Naive thymus-derived CD8-positive, alpha-beta T cell (primary cell): Measurements from ENCODE around the gene CUTC. TPM values are rescaled to one million over a fixed set of nuclear protein-coding genes. Genes with fewer than 3 reads are reported as not detected.

ENCODE experiments used
- ATAC-seq, 2 donors: fragments of 150-1000 bp; cut with Tn5 transposase in 1 of 2; sonication (Bioruptor Pico), chemical (Tn5 transposase) in 1 of 2; 1 replicate in 1 of 2; 2 replicates in 1 of 2; pipeline ENCODE4 v1.10.0; 2021; ENCODE audit warnings: mild to moderate bottlenecking in 2 of 2, moderate library complexity in 2 of 2
- POLR2A ChIA-PET: fragments of 350-600 bp; sonication (Branson Sonifier 250); formaldehyde crosslinking; loops from one replicate; lab custom pipeline; 2021; ENCODE audit warnings: antibody characterized with exemption; lab: Charles Lee
- DNase-seq, 10 donors: peaks; one replicate each; pipeline versions ENCODE4 v3.0.0 to v3.0.0-alpha.2; 2020 to 2022
- H3K27ac Mint-ChIP-seq, 10 donors: one replicate each; pipeline ENCODE4 v1.8.0; 2020 to 2022; ENCODE audit warnings: mild to moderate bottlenecking in 10 of 10, mixed read lengths in 10 of 10, moderate library complexity in 4 of 10, inconsistent platforms in 1 of 10
- H3K27me3 Mint-ChIP-seq, 5 donors: one replicate each; pipeline ENCODE4 v1.8.0; 2021 to 2022; ENCODE audit warnings: mixed read lengths in 5 of 5
- H3K36me3 Mint-ChIP-seq, 3 donors: one replicate each; pipeline ENCODE4 v1.8.0; 2020 to 2022; ENCODE audit warnings: mixed read lengths in 3 of 3, mild to moderate bottlenecking in 2 of 3, inconsistent platforms in 1 of 3
- H3K4me1 Mint-ChIP-seq, 4 donors: one replicate each; pipeline ENCODE4 v1.8.0; 2021 to 2022; ENCODE audit warnings: mixed read lengths in 4 of 4
- H3K4me3 Mint-ChIP-seq, 10 donors: one replicate each; pipeline ENCODE4 v1.8.0; 2020 to 2022; ENCODE audit warnings: mild to moderate bottlenecking in 10 of 10, mixed read lengths in 10 of 10, moderate library complexity in 6 of 10, inconsistent platforms in 1 of 10
- H3K9me3 Mint-ChIP-seq, 9 donors: one replicate each; pipeline ENCODE4 v1.8.0; 2020 to 2022; ENCODE audit warnings: mixed read lengths in 9 of 9, mild to moderate bottlenecking in 3 of 9, inconsistent platforms in 1 of 9, moderate library complexity in 1 of 9
- polyA plus RNA-seq, 3 donors: library from polyadenylated mRNA; unstranded; fragments of 300-500 nt; fragmentation: Illumina TruSeq; gene quantifications; one replicate each; pipeline ENCODE4 v1.2.3, GENCODE V29; 2021
- total RNA-seq, 8 experiments: library from RNA in 2 of 8; stranded (reverse) in 2 of 8; gene quantifications; one replicate each; pipeline ENCODE4 v1.2.3 and lab custom pipeline; 2021 to 2026

The CUTC gene
- total and polyA plus RNA-seq, 5 experiments from 2014 or later = 35.5 to 69.1 (median 61.2) TPM

DNA sequence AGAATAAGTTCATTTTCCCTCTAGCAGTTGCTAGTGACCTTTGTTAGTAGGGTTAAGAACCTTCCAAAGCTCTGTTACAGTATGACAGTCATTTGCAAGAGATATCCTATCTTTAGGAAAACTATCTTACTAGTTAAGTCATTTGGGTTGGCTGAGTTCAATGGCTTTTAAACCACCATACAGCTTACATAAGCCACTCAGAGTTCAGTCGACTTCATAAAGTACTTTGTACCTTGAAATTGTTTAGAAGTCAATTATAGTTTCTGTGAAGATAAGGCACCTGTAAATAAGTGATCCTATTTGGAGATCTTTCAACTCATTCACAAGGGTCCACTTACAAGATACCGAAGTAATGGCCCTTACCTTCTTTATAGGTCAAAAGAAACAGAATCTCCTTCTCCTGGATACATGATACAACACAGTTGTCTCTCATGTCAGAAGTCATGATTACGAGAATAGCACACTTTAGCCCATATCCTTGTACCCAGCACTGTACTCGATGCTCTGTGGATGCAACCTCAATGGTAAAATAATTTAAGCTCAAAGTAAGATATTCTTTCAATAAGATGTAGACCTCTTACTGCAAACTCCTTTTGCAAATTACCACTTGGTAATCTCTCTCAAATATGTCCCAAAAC, 38.5 kb downstream of the CUTC start:
- Mint-ChIP-seq H3K9me3 (peaks cover 0 to 17% (median 0%) of the 10 kb centered on the region in 9 donors), H3K4me3 (no peak overlapping the region), H3K36me3 (peaks cover 8 to 21% (median 11%) of the 10 kb centered on the region in 3 donors), H3K4me1 (peaks cover 0 to 7% (median 3%) of the 10 kb centered on the region in 4 donors), H3K27ac (no peak overlapping the region), H3K27me3 (no peaks in the 10 kb centered on the region)
- POLR2A ChIA-PET = no interaction called here
- DNase-seq (no peak), ATAC-seq (no peak)

DNA sequence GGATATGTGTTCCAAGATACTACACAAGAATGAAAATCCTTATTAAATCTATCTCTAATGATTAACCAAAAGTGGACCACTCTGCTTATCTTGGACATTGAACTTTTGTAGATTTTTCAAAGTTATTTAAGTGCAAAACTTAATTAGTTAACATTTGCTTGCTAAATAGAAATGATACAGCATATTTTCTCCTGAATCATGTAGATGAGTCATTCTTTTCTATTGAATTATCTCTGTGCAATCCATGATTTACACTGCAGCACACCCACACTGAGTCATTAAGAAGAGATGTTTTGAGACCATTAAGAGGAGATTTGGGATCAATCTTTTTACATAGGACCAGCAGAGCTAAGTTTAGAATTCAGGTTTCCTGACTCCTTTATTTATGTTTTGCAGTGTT, 43.8 kb downstream of the CUTC start:
- Mint-ChIP-seq H3K4me1 (peaks cover 3 to 23% (median 5%) of the 10 kb centered on the region in 4 donors), H3K9me3 (peaks cover 0 to 10% (median 2%) of the 10 kb centered on the region in 9 donors), H3K27ac (no peak overlapping the region), H3K4me3 (no peak overlapping the region), H3K36me3 (peaks cover 0 to 14% (median 13%) of the 10 kb centered on the region in 3 donors), H3K27me3 (peaks cover 0 to 2% (median 0%) of the 10 kb centered on the region in 5 donors)
- DNase-seq (no peak), ATAC-seq (no peak)
- POLR2A ChIA-PET = no interaction called here

DNA sequence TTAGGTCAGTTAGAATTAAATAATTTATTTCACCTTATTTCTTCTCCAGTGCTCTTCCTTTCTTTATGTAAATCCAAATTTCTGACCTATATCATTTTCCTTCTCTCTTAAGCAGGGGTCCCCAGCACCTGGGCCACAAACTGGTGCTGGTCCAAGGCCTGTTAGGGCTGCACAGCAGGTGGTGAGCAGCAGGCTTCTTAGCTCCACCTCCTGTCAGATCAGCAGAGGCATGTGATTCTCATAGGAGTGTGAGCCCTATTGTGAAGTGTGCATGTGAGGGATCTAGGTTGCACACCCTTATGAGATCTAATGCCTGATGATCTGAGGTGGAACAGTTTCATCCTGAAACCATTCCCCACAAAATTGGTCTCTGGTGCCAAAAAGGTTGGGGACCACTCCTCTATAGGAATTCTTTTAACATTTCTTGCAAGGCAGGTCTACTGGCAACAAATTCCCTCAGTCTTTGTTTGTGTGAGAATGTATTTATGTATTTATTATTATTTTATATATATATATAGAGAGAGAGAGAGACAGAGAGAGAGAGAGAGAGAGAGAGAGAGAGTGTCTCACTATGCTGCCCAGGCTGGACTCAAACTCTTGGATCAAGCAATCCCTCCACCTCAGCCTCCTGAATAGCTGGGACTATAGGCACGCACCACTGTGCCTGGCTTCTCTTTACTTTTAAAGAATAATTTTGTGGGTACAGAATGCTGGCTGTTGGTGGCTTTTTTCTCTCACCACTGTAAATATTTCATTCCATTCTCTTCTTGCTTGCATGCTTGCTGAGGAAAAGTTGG, 46.1 kb downstream of the CUTC start:
- no peak overlapping the region for H3K27ac Mint-ChIP-seq
- H3K27me3 Mint-ChIP-seq = peaks cover 0 to 2% (median 0%) of the 10 kb centered on the region in 5 donors
- H3K9me3 Mint-ChIP-seq = peaks cover 0 to 9% (median 1%) of the 10 kb centered on the region in 9 donors
- H3K4me1 Mint-ChIP-seq = peaks cover 3 to 23% (median 5%) of the 10 kb centered on the region in 4 donors
- H3K36me3 Mint-ChIP-seq = peaks cover 0 to 18% (median 14%) of the 10 kb centered on the region in 3 donors
- POLR2A ChIA-PET = no interaction called here
- H3K4me3 Mint-ChIP-seq = no peak overlapping the region
- ATAC-seq (no peak), DNase-seq (no peak)

DNA sequence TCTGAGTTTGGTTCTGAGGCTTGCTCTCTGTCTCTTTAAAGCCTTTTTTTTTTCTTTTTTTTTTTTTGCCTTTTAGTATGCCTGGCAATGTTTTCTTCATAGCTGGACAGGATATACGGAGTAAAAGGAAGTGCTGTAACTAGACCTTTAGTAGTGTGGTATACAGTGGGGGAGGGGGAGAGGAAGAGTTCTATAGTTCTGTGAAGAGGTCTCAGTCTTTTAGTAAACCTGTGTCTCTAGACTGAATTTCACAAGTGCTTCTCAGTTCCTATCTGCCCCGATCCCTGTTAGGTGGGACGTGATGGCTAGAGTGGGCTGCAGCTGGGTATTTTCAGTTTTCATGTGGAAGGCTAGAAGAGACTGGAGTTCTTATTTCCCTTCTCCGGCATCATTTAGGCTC, 47.3 kb downstream of the CUTC start:
- POLR2A ChIA-PET = no interaction called here
- peaks cover 0 to 23% (median 14%) of the 10 kb centered on the region in 3 donors for H3K36me3 Mint-ChIP-seq
- H3K4me3 Mint-ChIP-seq = no peak overlapping the region

DNA sequence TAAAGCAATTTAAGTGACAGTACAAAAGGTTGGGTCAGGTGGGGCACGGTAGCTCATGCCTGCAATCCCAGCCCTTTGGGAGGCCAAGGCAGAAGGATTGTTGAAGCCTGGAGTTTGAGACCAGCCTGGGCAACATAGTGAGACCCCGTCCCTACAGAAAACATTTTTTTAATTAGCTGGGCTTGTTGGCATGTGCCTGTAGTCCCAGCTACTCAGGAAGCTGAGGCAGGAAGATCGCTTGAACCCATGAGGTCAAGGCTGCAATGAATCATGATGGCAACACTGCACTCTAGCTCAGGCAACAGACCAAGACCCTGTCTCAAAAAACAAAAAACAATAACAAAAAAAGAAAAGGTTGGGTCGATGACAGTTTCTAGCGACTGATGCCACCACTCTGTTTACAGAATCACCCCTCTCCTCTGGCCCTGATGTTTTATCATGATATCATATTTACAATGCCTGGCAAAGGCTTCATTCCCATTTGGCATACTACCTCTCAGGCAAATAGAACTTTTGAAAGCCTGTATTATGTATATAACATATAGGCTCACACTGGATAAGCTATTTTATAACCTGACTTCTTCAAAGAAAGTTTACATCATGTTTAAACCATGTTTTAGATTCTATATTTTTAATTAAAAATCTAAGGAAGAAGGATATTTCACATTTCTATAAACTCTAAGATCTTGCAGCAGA, 49.8 kb downstream of the CUTC start:
- H3K4me3 Mint-ChIP-seq = no peak overlapping the region
- H3K4me1 Mint-ChIP-seq = peaks cover 3 to 19% (median 5%) of the 10 kb centered on the region in 4 donors
- peaks cover 8 to 30% (median 14%) of the 10 kb centered on the region in 3 donors for H3K36me3 Mint-ChIP-seq
- ATAC-seq = no peak
- DNase-seq = no peak
- POLR2A ChIA-PET = no interaction called here
- H3K27ac Mint-ChIP-seq = no peak overlapping the region
- peaks cover 0 to 2% (median 0%) of the 10 kb centered on the region in 5 donors for H3K27me3 Mint-ChIP-seq
- H3K9me3 Mint-ChIP-seq = peaks cover 0 to 9% (median 0%) of the 10 kb centered on the region in 9 donors

More for the DNA sequence above, 47.3 kb downstream of the CUTC start:
- peaks cover 3 to 23% (median 5%) of the 10 kb centered on the region in 4 donors for H3K4me1 Mint-ChIP-seq
- peaks cover 0 to 2% (median 0%) of the 10 kb centered on the region in 5 donors for H3K27me3 Mint-ChIP-seq
- peaks cover 0 to 9% (median 0%) of the 10 kb centered on the region in 9 donors for H3K9me3 Mint-ChIP-seq
- no peak overlapping the region for H3K27ac Mint-ChIP-seq
- DNase-seq (no peak), ATAC-seq (no peak)

DNA sequence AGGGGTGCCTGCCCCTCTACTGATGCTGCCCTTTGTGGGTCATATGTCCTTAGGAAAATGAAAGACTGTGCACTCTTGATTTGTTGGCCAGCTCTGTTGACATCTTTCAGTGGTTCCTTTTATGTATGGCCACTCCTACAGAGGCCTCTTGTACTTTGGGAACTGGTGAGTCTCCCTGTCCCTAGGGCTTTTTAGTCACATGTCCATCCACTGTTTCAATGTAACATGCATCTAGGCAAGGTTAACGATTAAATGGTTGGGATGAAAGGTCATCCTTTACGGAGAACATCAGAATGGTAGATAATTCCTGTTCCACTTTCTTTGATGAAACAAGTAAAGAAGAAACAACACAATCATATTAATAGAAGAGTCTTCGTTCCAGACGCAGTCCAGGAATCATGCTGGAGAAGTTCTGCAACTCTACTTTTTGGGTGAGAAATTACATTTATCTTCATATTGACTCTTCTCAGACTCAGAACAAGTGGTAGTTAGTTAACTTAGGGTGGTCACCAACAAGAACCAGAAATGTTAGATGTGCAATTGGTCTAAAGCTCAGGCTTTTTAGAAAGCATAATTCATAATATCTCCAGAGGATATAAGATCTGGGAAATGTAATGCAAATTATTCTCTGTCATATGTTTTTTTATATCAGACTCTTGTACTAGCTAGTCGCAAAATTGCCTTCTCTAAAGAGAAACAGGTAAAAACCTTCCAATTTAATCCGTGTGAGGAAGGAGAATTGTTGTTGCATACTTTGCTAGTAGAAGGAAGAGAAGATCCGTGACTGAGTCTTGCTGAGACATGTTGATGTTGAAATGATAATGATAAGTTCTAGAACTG, 50.6 kb downstream of the CUTC start, which contains the start of gene ABCC2:
TSS of gene ABCC2 (plus strand) at position 194 of the 840 bp plus-strand sequence. CDS start at position 399, 205 bp downstream.
- peaks cover 10 to 32% (median 18%) of the 10 kb centered on the region in 3 donors for H3K36me3 Mint-ChIP-seq
- no peak for DNase-seq
- no peak for ATAC-seq
- peaks cover 0 to 9% (median 0%) of the 10 kb centered on the region in 9 donors for H3K9me3 Mint-ChIP-seq
- H3K27me3 Mint-ChIP-seq = peaks cover 0 to 2% (median 0%) of the 10 kb centered on the region in 5 donors
- H3K4me3 Mint-ChIP-seq = no peak within 1 kb of the TSS
- H3K27ac Mint-ChIP-seq = no peak within 1 kb of the TSS
- H3K4me1 Mint-ChIP-seq = peaks cover 3 to 12% (median 5%) of the 10 kb centered on the region in 4 donors
- POLR2A ChIA-PET = no interaction called here

DNA sequence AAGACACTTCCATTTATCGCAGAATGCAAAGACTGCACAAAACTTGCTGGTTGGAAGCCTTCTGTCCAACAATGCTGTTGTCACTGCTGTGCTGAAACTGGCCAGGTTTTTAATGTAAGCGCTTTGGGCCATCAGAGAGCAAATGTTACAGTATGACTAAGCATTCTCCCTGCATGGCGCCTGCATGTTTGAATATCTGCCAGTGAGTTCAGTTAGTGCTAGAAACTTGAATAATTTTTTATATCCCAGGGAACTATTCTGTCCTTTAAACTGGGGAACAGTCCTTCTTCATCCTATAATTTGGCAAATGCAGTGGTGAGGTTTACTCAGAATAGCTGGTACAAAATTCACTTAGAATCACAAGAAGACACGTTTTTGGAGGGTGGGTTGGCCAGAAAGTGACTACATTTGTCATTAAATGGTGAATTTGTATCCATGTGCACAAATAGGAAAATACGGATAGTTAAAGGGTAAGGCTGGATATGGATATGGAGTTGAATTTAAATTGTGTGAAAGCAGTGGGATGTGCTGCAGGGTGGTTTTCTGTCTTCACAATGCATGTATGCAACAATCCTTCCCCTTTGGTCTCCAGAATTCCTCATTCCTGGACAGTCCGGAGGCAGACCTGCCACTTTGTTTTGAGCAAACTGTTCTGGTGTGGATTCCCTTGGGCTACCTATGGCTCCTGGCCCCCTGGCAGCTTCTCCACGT, 52.1 kb downstream of the CUTC start:
- Mint-ChIP-seq H3K27ac (no peak overlapping the region), H3K4me1 (peaks cover 3 to 5% (median 5%) of the 10 kb centered on the region in 4 donors), H3K9me3 (peaks cover 0 to 1% (median 0%) of the 10 kb centered on the region in 9 donors)

DNA sequence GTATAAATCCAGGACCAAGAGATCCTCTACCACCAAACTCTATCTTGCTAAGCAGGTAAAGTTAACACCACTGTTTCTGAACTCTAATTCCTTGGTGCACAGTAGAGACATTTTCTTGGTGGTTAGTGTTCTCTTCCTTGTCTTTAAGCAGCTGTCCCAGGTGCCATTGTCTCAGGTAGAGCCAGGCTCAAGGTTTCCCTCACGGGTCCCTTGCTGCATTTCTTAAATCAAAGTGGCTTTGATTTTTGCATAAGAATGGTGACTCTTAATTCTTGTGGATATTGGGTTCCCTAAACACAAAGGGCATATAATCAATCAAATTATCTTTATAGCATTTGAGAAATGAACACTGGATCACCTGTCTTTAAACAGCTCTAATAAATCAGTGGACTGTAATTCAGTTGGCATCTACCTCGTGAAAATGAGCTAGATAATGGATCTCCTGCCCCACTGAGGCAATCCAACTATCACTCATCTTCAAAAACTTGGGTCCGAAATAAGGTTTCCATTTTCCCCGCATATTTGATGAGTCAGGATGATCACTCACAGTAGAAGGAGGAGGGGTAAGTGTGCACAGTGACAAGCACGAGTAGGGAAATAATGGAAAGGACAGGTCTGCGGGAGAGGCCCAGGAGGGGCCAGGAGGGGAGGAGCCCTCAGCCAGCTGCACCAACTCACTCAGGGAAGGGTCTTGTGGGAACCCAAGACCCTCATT, 52.9 kb downstream of the CUTC start:
- ATAC-seq (no peak), DNase-seq (no peak)
- no peak overlapping the region for H3K4me3 Mint-ChIP-seq
- H3K36me3 Mint-ChIP-seq = peaks cover 4 to 34% (median 19%) of the 10 kb centered on the region in 3 donors
- no peaks in the 10 kb centered on the region for H3K9me3 Mint-ChIP-seq
- H3K27ac Mint-ChIP-seq = no peak overlapping the region
- POLR2A ChIA-PET = no interaction called here
- peaks cover 0 to 2% (median 0%) of the 10 kb centered on the region in 4 donors for H3K4me1 Mint-ChIP-seq
- peaks cover 0 to 2% (median 0%) of the 10 kb centered on the region in 5 donors for H3K27me3 Mint-ChIP-seq

More for the DNA sequence above, 52.1 kb downstream of the CUTC start:
- no peak for DNase-seq
- peaks cover 0 to 2% (median 0%) of the 10 kb centered on the region in 5 donors for H3K27me3 Mint-ChIP-seq
- no peak overlapping the region for H3K4me3 Mint-ChIP-seq
- peaks cover 10 to 33% (median 19%) of the 10 kb centered on the region in 3 donors for H3K36me3 Mint-ChIP-seq
- POLR2A ChIA-PET = no interaction called here
- no peak for ATAC-seq

DNA sequence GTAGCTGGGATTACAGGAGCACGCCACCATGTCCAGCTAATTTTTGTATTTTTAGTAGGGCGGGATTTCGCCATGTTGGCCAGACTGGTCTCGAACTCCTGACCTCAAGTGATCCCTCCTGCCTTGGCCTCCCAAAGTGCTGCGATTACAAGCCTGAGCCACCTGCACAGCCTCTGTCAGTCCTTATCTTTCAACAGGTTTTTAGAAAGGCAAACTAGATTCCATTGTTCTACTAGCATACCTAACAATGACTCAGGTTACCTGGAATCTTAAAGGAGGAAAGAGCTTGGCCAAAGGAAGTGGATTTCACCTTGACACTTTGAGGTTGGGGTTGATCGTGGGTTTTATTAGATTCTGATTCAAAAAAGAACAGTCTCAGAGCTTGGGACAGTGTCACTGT, 53.6 kb downstream of the CUTC start:
- POLR2A ChIA-PET = no interaction called here

DNA sequence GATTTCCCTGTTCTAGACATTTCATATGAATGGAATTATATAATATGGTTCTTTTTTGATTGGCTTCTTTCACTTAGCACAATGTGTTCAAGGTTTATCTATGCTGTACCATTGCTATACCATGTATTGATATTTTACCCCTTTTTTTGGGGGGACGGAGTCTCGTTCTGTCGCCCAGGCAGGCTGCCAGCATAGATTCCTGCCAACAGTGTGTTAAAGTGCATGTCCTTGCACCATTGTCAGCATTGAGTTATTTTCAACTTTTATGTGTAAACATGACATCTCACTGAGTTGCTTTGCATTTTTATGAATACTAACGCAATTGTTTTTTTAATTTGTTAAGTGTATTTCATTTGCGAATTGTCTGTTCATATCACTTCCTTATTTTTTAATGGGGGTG, 55.3 kb downstream of the CUTC start:
- POLR2A ChIA-PET = no interaction called here
- Mint-ChIP-seq H3K4me3 (no peak overlapping the region), H3K27ac (no peak overlapping the region), H3K36me3 (peaks cover 4 to 26% (median 23%) of the 10 kb centered on the region in 3 donors), H3K27me3 (no peaks in the 10 kb centered on the region), H3K9me3 (no peaks in the 10 kb centered on the region), H3K4me1 (peaks cover 0 to 2% (median 0%) of the 10 kb centered on the region in 4 donors)
- no peak for DNase-seq
- no peak for ATAC-seq

More for the DNA sequence above, 53.6 kb downstream of the CUTC start:
- no peak overlapping the region for H3K27ac Mint-ChIP-seq
- peaks cover 4 to 30% (median 19%) of the 10 kb centered on the region in 3 donors for H3K36me3 Mint-ChIP-seq
- no peaks in the 10 kb centered on the region for H3K27me3 Mint-ChIP-seq
- peaks cover 0 to 2% (median 0%) of the 10 kb centered on the region in 4 donors for H3K4me1 Mint-ChIP-seq
- DNase-seq (no peak), ATAC-seq (no peak)
- H3K9me3 Mint-ChIP-seq = no peaks in the 10 kb centered on the region
- H3K4me3 Mint-ChIP-seq = no peak overlapping the region
